Tibial nerve (tissue), 4 donors: Measurements from ENCODE around the gene LRRC27.
"Not testable (repeated sequence)": the region's sequence is repeated elsewhere in the genome, so short reads cannot be mapped to it uniquely, and the experiment has no call there.

ENCODE experiments used
- EP300 ChIP-seq, 2 donors: sonication (generic); formaldehyde crosslinking; IDR thresholded peaks; one replicate each; pipeline ENCODE4 v1.6.1; 2017; ENCODE audit warnings: antibody characterized with exemption in 2 of 2, mild to moderate bottlenecking in 1 of 2
- POLR2A ChIP-seq, 2 donors: fragments of 450-650 bp; IDR thresholded peaks; one replicate each; pipeline ENCODE4 v1.6.1; 2017; ENCODE audit warnings: antibody characterized with exemption in 2 of 2, mild to moderate bottlenecking in 2 of 2, moderate library complexity in 2 of 2
- TF ChIP-seq, protein P1 (sequence below), 5 experiments: fragments of 200-600 bp in 3 of 5; fragments of 450-650 bp in 2 of 5; sonication (generic) in 3 of 5; IDR thresholded peaks; one replicate each; pipeline ENCODE4 v1.5.1; 2016 to 2019; ENCODE audit warnings: antibody characterized with exemption in 5 of 5, mild to moderate bottlenecking in 3 of 5, moderate library complexity in 2 of 5

DNA sequence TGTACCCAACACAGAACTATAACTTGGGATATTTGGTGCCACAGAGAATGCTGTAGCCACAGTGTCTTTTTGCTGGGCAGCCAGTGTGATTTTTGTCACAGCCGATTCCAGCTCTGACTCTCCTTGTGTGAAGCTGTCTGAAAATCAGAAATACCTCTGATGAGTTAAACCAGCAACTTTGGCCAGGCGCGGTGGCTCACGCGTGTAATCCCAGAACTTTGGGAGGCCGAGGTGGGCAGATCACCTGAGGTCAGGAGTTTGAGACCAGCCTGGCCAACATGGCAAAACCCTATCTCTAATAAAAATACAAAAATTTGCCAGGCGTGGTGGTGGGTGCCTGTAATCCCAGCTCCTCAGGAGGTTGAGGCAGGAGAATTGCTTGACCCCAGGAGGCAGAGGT, 5.9 kb downstream of the LRRC27 start:
- TF ChIP-seq POLR2A, EP300 (IDR thresholded peaks at IDR 0.05): not testable (repeated sequence)
- TF ChIP-seq, protein P1, sequence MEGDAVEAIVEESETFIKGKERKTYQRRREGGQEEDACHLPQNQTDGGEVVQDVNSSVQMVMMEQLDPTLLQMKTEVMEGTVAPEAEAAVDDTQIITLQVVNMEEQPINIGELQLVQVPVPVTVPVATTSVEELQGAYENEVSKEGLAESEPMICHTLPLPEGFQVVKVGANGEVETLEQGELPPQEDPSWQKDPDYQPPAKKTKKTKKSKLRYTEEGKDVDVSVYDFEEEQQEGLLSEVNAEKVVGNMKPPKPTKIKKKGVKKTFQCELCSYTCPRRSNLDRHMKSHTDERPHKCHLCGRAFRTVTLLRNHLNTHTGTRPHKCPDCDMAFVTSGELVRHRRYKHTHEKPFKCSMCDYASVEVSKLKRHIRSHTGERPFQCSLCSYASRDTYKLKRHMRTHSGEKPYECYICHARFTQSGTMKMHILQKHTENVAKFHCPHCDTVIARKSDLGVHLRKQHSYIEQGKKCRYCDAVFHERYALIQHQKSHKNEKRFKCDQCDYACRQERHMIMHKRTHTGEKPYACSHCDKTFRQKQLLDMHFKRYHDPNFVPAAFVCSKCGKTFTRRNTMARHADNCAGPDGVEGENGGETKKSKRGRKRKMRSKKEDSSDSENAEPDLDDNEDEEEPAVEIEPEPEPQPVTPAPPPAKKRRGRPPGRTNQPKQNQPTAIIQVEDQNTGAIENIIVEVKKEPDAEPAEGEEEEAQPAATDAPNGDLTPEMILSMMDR (IDR thresholded peaks at IDR 0.05) = not testable (repeated sequence)
